K562 (cell line): Measurements from ENCODE around the gene USP2.

Source experiments
- EP300 ChIP-seq: IDR thresholded peaks from 2 replicates; pipeline ENCODE4 v1.6.1; 2012; ENCODE audit warnings: low read length, improper control_type of control experiment
- EZH2 ChIP-seq: IDR thresholded peaks from 2 replicates; pipeline ENCODE4 v1.6.1; 2012; ENCODE audit warnings: low read depth, mild to moderate bottlenecking, inconsistent platforms, low read length, borderline replicate concordance
- ZNF780A ChIP-seq: fragments of 250-450 bp; sonication (Bioruptor Pico); IDR thresholded peaks from 2 replicates; pipeline ENCODE4 v1.5.0; 2021; ENCODE audit warnings: mild to moderate bottlenecking

GRCh38 chr11:119351232-119351631 is 30.3 kb downstream of the USP2 start:
- TF ChIP-seq EZH2 (no peak), EP300 (no peak), ZNF780A (CRISPR knock-in tag) (no peak)
